SU-DHL-6 (cell line): ENCODE data around the gene RASGRF1.

Experiments
- H2AFZ ChIP-seq: fragments of 200-600 bp; sonication (generic); 2 replicates; pipeline ENCODE4 v1.6.1; 2014; ENCODE audit warnings: low read depth, mild to moderate bottlenecking, moderate library complexity, mixed read lengths, antibody characterized with exemption, low read length; ENCODE audit not compliant: severe bottlenecking
- H3F3A ChIP-seq: fragments of 200-600 bp; shearing (Covaris generic); 2 replicates; pipeline ENCODE4 v1.6.0; 2016; ENCODE audit warnings: antibody characterized with exemption, mild to moderate bottlenecking; ENCODE audit not compliant: insufficient read depth
- H3K27ac ChIP-seq: fragments of 200-600 bp; sonication (generic); 2 replicates; pipeline ENCODE4 v1.5.1; 2016; ENCODE audit warnings: low read depth, mild to moderate bottlenecking, low read length, moderate library complexity, mixed read lengths
- H3K27me3 ChIP-seq: fragments of 200-600 bp; sonication (generic), shearing (Covaris generic); 2 replicates; pipeline ENCODE4 v1.6.0; 2014; ENCODE audit warnings: mild to moderate bottlenecking, low read length
- H3K36me3 ChIP-seq: fragments of 200-600 bp; sonication (generic); 2 replicates; pipeline ENCODE4 v1.6.1; 2014; ENCODE audit warnings: mild to moderate bottlenecking, low read length, mixed read lengths
- H3K4me2 ChIP-seq: fragments of 300-600, 200-600 bp; shearing (Covaris generic), sonication (generic); 2 replicates; pipeline ENCODE4 v1.6.0; 2014; ENCODE audit warnings: low read length, low read depth, mild to moderate bottlenecking; ENCODE audit not compliant: poor library complexity, severe bottlenecking
- H3K4me3 ChIP-seq: fragments of 200-600 bp; sonication (generic); 2 replicates; pipeline ENCODE4 v1.5.1; 2014; ENCODE audit warnings: antibody characterized with exemption, low read length, mild to moderate bottlenecking, mixed read lengths; ENCODE audit not compliant: insufficient read depth, poor library complexity, severe bottlenecking
- H3K79me2 ChIP-seq: fragments of 200-600 bp; sonication (generic); 2 replicates; pipeline ENCODE4 v1.6.1; 2014; ENCODE audit warnings: mild to moderate bottlenecking, low read length, moderate library complexity; ENCODE audit not compliant: insufficient read depth
- H3K9ac ChIP-seq: fragments of 200-600 bp; sonication (generic); 2 replicates; pipeline ENCODE4 v1.7.0; 2014; ENCODE audit warnings: mild to moderate bottlenecking, low read length
- H3K9me2 ChIP-seq: fragments of 200-600 bp; sonication (generic); replicated peaks from 2 replicates; pipeline ENCODE4 v1.6.1; 2014; ENCODE audit warnings: low read length; ENCODE audit not compliant: insufficient read depth
- H3K9me3 ChIP-seq: fragments of 200-600 bp; sonication (generic); 2 replicates; pipeline ENCODE4 v1.6.1; 2014; ENCODE audit warnings: low read length, mixed read lengths; ENCODE audit not compliant: insufficient read depth
- H4K20me1 ChIP-seq: fragments of 200-600 bp; sonication (generic); 2 replicates; pipeline ENCODE4 v1.6.1; 2014; ENCODE audit warnings: low read depth, mild to moderate bottlenecking, antibody characterized with exemption, low read length, moderate library complexity, mixed read lengths
- EZH2phosphoT487 ChIP-seq: fragments of 200-600 bp; sonication (generic), shearing (Covaris generic); conservative IDR thresholded peaks from 2 replicates; pipeline ENCODE4 v1.6.1; 2018; ENCODE audit warnings: mild to moderate bottlenecking, antibody characterized with exemption, low read length, moderate library complexity, mixed read lengths
- TF ChIP-seq, protein P1 (sequence below): fragments of 200-600 bp; sonication (generic); IDR thresholded peaks from one replicate; pipeline ENCODE4 v1.5.1; 2017; ENCODE audit warnings: antibody characterized with exemption, mild to moderate bottlenecking, low read length, moderate library complexity; ENCODE audit not compliant: insufficient read depth, poor library complexity, severe bottlenecking

The RASGRF1 gene

DNA sequence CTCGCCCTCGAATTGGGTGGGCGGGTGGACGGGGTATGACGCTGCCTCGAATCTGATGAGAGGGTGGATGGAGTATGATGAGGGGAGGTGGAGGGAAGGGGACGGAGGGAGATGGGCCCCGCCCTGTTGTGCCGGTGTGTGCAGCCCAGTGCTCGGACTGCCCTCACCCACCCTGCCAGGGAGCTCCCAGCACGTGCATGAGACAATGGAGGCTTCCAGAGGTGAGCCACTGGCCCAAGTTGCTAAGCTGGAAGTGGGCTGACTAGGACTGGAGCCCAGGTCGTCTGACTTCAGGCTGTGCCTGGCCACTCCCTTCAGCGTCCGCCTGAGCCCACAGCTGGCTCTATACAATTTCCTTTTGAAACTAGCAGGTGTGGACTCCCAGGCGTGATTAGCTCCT is 98.7 kb downstream of the RASGRF1 start:
- Histone ChIP-seq H3F3A (no peaks in the 10 kb centered on the region), H3K9ac (no peak overlapping the region), H3K79me2 (no peaks in the 10 kb centered on the region), H3K4me2 (no peak overlapping the region), H3K27ac (no peak overlapping the region), H3K27me3 (no peaks in the 10 kb centered on the region), H2AFZ (no peak overlapping the region), H4K20me1 (no peaks in the 10 kb centered on the region), H3K9me2 (no peaks in the 10 kb centered on the region), H3K4me3 (no peak overlapping the region), H3K9me3 (no peaks in the 10 kb centered on the region), H3K36me3 (no peaks in the 10 kb centered on the region)
- no peak for TF ChIP-seq EZH2phosphoT487
- TF ChIP-seq, protein P1, sequence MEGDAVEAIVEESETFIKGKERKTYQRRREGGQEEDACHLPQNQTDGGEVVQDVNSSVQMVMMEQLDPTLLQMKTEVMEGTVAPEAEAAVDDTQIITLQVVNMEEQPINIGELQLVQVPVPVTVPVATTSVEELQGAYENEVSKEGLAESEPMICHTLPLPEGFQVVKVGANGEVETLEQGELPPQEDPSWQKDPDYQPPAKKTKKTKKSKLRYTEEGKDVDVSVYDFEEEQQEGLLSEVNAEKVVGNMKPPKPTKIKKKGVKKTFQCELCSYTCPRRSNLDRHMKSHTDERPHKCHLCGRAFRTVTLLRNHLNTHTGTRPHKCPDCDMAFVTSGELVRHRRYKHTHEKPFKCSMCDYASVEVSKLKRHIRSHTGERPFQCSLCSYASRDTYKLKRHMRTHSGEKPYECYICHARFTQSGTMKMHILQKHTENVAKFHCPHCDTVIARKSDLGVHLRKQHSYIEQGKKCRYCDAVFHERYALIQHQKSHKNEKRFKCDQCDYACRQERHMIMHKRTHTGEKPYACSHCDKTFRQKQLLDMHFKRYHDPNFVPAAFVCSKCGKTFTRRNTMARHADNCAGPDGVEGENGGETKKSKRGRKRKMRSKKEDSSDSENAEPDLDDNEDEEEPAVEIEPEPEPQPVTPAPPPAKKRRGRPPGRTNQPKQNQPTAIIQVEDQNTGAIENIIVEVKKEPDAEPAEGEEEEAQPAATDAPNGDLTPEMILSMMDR, result no peak

DNA sequence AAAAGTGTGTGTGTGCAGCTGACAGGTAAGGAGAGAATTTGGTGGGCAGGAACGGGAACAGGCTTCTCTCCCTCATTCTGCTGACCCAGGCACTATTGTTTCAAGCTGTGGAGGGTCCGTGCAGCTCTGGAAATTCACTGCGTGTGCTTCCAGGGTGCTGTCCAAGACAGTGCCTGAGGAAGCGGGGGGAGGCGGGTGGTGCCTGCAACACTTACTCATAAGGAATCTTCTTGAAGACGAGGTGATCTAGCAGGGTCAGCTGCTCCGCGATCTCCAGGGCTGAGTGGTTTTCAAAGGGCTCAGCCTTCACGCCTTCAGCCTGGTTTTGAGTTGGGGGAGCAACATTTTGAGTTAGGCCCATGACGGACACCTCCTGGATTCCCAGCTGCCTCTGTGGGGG is 99.1 kb downstream of the RASGRF1 start:
- Histone ChIP-seq H3K9me3 (no peaks in the 10 kb centered on the region), H3K27me3 (no peaks in the 10 kb centered on the region), H3K4me3 (no peak overlapping the region), H2AFZ (no peak overlapping the region), H3K9ac (no peak overlapping the region), H4K20me1 (no peaks in the 10 kb centered on the region), H3K79me2 (no peaks in the 10 kb centered on the region), H3K27ac (no peak overlapping the region), H3K4me2 (no peak overlapping the region), H3F3A (no peaks in the 10 kb centered on the region), H3K36me3 (no peaks in the 10 kb centered on the region), H3K9me2 (no peaks in the 10 kb centered on the region)
- no peak for TF ChIP-seq EZH2phosphoT487
- TF ChIP-seq, protein P1, result no peak

DNA sequence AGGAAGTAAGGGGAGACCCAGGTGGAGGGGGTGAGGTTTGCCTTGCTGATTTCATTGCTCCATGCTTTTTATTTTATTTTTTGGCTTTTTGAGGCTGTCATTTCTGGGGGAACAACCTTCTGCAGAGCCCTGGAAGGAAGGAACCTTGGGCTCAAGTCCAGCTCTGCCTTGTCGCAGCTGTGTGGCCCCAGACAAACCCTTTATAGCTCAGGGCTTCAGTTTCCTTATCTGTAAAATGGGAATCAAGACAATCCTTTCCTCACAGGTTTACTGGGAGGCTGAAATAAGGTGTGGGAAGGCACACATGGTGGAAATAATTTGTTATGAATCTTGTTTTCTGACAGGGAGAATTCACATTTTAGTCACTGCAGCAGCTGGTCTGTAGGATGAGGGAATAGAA is 100.3 kb downstream of the RASGRF1 start:
- Histone ChIP-seq H3K4me3 (no peak overlapping the region), H3K9me2 (no peaks in the 10 kb centered on the region), H3F3A (no peaks in the 10 kb centered on the region), H3K4me2 (no peak overlapping the region), H4K20me1 (no peaks in the 10 kb centered on the region), H3K9ac (no peak overlapping the region), H3K27ac (no peak overlapping the region), H2AFZ (no peak overlapping the region), H3K27me3 (no peaks in the 10 kb centered on the region), H3K79me2 (no peaks in the 10 kb centered on the region), H3K36me3 (no peaks in the 10 kb centered on the region), H3K9me3 (no peaks in the 10 kb centered on the region)
- TF ChIP-seq, protein P1, result no peak
- TF ChIP-seq EZH2phosphoT487, result no peak

DNA sequence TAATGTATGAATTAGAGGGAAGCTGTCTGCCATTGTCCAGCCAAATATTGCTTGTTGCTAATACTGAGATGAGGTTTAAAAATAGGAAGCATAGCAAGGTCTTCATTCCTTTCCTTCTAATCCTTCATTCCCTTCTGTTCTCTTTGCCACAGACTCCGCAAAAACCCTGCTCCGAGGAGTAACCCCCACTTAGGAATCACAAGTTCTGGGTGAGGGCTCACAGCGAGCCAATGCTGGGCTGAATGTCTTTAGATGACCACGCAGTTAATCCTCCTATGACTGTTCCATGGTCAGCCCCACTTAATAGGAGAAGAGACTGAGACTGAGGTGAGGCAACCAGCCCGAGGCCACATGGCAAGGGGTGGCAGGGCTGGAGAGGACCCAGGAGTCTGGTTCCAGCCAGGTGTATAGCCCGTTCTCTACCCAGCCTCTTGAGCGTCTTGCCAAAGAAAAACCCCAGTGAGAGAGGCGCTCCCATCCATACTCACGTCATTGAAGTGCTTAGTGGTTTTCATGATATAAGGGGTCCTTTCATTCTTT is 100.8 kb downstream of the RASGRF1 start:
- Histone ChIP-seq H3K9me2 (no peaks in the 10 kb centered on the region), H3K27ac (no peak overlapping the region), H3K4me2 (no peak overlapping the region), H2AFZ (no peak overlapping the region), H3K4me3 (no peak overlapping the region), H3K79me2 (no peaks in the 10 kb centered on the region), H4K20me1 (no peaks in the 10 kb centered on the region), H3F3A (no peaks in the 10 kb centered on the region), H3K9me3 (no peaks in the 10 kb centered on the region), H3K27me3 (no peaks in the 10 kb centered on the region), H3K9ac (no peak overlapping the region), H3K36me3 (no peaks in the 10 kb centered on the region)
- TF ChIP-seq EZH2phosphoT487, result no peak
- TF ChIP-seq, protein P1, result no peak
